Measurements from ENCODE around the gene FBXO17.
"Not testable (repeated sequence)": the region's sequence is repeated elsewhere in the genome, so short reads cannot be mapped to it uniquely, and the experiment has no call there.

The FBXO17 gene

GRCh38 chr19:38942471-38943181 lies 32.9 kb downstream of the FBXO17 start:
- FAIRE-seq = no peak

GRCh38 chr19:38941979-38942378 lies 33.6 kb downstream of the FBXO17 start:
- no peak for FAIRE-seq

GRCh38 chr19:38941466-38941865 lies 34.1 kb downstream of the FBXO17 start:
- not testable (repeated sequence) for FAIRE-seq

DNA sequence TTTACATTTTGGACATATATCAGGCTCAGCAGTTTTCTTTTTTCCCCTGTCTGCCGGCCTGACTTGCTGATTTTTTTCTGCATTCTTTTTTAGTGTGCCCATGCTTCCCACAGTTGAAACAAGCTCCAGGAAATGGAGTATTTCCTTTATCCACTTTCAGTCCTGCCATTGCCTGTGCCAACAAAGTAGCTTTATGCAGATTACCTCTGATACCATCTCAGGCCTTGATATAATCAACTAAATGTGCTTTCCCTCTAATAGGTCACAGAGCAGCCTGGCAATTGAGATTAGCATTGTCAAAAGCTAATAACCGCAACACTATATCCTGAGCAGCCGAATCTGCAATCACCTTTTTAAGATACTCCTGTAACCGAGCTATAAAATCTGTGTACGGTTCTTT lies 35.6 kb downstream of the FBXO17 start:
- no peak for FAIRE-seq

- no peak for FAIRE-seq
Measured at GRCh38 chr19:38933544-38933943, 42.0 kb downstream of the FBXO17 start.

GRCh38 chr19:38932425-38933179 lies 42.9 kb downstream of the FBXO17 start:
- no peak for FAIRE-seq

- no peak for FAIRE-seq
Measured at GRCh38 chr19:38931521-38931793, 44.1 kb downstream of the FBXO17 start.

GRCh38 chr19:38930776-38931520 lies 44.6 kb downstream of the FBXO17 start, which contains the start of gene MRPS12:
MRPS12 (plus strand) TSS chr19:38930944; CDS start chr19:38931295, 351 bp downstream.
- FAIRE-seq = peak; percentile 18

DNA sequence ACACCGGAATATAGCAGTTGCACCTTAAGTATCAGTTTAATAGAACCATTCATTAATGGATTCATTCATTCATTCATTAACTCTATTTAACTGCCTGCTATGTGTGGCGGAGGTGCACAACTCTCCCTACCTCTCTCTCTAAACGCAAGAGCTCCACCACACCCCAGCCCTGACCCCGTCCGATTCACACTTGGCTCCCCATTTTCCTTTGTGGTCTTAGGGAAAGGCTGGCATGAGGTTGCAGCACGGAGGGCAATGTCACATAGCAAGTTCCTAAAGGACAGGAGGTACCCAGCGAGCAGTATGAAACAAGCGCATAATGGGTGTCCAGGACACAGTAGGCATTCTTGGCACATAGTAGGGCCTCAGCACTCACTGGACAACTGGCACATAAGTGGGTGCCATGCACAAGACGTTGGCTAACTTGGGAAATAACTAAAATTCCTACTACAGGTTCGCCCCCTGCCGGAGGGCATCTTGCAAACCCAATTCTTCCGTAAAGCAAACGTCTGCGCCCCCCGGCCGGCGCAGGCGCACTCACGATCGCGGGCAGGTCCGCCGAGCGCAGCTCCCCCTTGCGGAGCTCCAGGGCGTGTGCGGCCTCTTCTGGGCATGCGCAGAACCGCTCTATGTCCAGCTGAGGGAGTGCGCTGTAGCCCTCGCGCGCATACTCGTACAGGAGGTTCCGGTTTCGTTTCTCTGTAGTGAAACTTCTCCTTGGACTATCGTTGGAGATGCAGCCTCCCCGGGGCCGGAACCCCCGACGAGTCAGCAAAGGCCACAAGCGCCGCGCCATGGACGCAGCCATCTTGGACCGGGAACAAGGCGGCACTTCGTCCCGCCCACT lies 45.4 kb downstream of the FBXO17 start, which contains the start of gene SARS2:
SARS2 (minus strand) TSS at position 835 of the 847 bp plus-strand sequence; CDS start at position 808, 27 bp downstream.
- FAIRE-seq = no peak

GRCh38 chr19:38928391-38929001 lies 47.0 kb downstream of the FBXO17 start:
- FAIRE-seq = no peak

GRCh38 chr19:38924388-38924787 lies 51.2 kb downstream of the FBXO17 start:
- FAIRE-seq = no peak

- FAIRE-seq = no peak
Measured at GRCh38 chr19:38922482-38922881, 53.1 kb downstream of the FBXO17 start.

DNA sequence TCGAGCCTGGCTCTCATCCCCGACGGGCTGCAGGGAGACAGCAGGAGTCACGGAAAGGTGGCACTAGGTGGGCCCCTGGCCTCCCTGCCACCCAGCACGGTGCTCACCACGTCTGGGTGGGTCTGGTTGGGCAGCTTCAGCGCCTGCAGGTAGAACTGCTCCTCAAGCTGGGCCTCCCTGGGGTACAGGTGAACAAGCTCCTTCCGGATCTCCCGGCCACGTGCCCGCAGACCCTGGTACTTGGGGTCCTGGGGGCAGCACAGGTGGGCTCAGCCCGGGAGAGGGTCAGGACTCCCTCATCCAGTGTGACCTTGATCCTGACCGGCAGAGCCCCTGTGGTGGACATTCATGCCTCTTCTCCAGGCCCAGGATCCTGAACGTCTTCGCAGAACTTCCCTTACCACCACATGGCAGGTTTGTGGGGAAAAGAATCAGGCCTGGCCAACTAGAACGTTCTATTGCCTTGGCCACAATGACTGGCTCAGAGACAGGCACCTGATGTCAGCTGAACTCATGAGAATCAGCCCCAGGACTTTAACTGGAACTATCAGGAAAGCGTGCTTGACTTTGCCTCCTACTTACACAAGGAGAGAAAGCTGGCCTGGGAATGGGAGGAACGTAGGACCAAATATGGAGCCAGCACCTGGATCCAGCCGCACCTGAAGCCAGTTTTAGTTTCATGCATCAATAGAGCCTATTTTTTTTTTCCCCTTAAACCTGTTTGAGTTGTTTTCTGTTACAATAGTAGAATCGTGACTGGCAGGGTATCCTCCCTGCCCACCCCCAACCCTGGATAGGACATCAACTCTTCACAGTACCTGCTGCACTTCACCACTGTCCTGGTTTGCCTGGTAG lies 53.9 kb downstream of the FBXO17 start:
- FAIRE-seq = no peak

DNA sequence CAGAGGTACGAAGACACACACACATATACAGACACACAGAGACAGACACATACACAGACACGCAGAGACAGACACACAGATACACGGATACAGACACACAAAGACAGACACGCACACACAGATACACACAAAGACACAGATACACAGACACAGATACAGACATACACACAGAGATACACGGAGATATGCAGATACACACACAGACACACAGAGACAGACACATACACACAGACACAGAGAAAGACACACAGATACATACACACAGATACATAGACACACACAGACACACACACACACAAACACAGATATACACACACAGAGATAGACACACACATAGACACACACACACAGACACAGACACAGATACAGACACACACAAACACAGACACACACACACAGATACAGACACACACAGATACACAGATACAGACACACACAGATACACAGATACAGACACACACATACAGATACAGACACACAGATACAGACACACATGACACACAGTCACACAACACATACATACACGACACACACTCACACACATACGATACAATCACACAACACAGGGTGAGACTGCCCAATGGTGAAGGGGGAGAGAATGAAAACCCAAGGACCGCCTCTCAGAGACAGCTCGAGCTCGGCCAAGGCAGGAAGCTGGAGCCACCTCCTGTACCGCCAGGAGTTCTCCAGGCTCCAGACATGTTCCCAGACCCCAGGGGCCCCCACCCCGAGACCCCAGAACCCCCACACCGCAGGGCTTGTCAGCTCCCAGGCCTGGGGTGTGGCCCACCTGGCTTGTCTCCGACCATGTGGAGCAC lies 54.7 kb downstream of the FBXO17 start:
- FAIRE-seq = no peak

DNA sequence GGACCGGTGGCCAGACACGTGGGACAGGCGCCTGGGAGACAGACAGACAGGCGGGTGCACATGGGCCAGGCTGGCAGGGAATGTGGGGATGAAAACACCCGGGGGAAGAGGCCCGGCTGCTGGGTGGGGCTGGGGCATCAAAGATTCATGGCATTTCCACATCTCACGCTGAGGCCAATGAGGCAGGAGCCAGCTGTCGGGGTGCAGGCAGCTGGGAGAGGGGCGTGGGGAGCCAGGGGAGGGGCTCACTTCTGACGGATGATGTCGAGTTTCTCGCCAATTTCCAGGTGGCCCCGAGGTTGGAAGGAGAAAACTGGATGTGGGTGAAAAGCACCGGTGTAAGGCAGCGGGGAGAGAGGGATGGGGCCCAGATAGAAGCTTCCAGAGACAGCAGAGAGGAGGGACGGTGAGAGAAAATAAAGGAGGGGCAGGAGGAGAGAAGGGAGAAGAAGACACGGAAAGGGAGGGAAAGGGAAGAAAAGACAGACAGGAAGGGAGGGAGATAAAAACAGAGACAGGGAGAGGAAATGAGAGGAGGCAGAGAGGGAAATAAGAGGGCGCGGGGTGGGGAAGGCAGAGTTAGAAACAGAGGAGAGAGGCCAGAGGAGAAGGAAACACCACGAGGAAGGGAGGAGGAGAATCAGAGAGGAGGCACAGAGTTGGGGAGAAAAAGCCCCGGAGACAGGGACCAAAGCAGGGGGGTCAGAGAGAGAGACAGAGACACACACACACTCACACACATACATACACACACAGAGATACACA lies 55.5 kb downstream of the FBXO17 start:
- no peak for FAIRE-seq

DNA sequence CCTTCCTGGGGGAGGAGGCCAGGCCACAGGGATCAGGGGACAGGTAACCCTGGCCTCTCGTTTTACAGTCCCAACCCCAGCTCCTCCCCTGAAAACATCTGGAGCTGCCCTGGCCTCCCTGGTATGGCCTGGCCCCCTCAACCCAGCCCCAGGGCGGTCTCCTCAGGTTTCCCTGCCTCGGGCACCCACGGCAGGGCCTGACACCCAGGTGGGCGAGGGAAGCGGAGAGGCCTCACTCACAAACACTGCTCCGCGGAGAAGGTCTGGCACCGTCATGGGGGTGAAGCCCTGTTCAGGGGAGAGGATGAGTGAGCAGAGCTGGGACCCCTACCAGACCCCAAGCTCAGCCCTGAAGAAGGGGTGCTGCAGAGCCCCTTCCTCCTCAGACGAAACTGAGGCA lies 57.0 kb downstream of the FBXO17 start:
- no peak for FAIRE-seq

- FAIRE-seq = no peak
Measured at GRCh38 chr19:38917921-38918491, 57.5 kb downstream of the FBXO17 start.

GRCh38 chr19:38917516-38917915 lies 58.0 kb downstream of the FBXO17 start:
- FAIRE-seq = no peak

All from colon (tissue), 2 donors.